ENCODE data around the gene FLNB.

DNA sequence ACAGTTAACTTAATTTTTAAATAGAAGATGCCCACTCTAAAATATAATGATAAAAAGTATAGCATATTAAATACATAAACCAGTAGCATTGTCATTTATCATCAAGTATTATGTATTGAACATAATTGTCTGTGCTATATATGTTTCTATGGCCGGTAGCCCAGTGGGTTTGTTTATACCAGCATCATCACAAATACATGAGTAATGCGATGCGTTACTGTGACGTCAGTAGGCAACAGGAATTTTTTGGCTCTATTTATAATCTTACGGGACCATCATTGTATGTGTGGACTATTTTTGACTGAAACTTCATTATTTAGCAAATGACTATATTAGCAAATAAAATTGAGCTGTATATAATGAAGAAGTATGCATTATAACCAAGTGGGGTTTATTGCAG is 82.1 kb downstream of the FLNB start:
- no peak for TF ChIP-seq POLR2AphosphoS5 (IDR thresholded peaks at IDR 0.05)
- TF ChIP-seq, protein P1, sequence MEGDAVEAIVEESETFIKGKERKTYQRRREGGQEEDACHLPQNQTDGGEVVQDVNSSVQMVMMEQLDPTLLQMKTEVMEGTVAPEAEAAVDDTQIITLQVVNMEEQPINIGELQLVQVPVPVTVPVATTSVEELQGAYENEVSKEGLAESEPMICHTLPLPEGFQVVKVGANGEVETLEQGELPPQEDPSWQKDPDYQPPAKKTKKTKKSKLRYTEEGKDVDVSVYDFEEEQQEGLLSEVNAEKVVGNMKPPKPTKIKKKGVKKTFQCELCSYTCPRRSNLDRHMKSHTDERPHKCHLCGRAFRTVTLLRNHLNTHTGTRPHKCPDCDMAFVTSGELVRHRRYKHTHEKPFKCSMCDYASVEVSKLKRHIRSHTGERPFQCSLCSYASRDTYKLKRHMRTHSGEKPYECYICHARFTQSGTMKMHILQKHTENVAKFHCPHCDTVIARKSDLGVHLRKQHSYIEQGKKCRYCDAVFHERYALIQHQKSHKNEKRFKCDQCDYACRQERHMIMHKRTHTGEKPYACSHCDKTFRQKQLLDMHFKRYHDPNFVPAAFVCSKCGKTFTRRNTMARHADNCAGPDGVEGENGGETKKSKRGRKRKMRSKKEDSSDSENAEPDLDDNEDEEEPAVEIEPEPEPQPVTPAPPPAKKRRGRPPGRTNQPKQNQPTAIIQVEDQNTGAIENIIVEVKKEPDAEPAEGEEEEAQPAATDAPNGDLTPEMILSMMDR (IDR thresholded peaks at IDR 0.05): no peak

Data from esophagus muscularis mucosa (tissue), 3 donors.